GM19468 (cell line): Measurements from ENCODE around the gene SPR.

Source experiments
- ATAC-seq: cut with Tn5 transposase; IDR thresholded peaks from one replicate; pipeline ENCODE4 v1.9.1; 2021; ENCODE audit warnings: mild to moderate bottlenecking, moderate library complexity, moderate number of reproducible peaks; ENCODE audit not compliant: unreplicated experiment; ENCODE audit errors: extremely low read depth

SPR gene

DNA sequence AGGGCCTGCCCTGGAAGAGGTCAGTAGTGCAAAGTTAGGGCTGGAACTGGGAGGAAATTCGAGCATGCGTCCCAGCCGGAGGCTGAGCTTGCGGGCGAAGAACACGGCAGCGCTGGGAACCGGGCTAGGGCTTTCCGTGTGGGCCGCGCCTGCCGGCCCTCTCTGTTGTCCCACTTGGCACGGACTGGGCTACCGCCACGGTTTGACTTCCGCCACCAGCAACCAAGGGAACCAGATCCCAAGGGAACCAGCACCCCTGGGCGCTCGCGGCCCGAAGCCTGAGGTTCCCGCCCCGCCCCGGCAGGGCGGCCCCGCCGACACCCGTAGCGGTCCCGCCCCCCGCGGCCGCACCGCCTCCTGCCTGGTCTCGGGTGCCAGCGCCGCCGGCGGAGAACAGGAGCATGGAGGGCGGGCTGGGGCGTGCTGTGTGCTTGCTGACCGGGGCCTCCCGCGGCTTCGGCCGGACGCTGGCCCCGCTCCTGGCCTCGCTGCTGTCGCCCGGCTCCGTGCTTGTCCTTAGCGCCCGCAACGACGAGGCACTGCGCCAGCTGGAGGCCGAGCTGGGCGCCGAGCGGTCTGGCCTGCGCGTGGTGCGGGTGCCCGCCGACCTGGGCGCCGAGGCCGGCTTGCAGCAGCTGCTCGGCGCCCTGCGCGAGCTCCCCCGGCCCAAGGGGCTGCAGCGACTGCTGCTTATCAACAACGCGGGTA lies at the start of gene SPR:
Gene SPR, plus strand, starts transcription at position 377 of the 708 bp plus-strand sequence. Its CDS starts 25 bp downstream, at position 402.
- peak; percentile 74 for ATAC-seq

DNA sequence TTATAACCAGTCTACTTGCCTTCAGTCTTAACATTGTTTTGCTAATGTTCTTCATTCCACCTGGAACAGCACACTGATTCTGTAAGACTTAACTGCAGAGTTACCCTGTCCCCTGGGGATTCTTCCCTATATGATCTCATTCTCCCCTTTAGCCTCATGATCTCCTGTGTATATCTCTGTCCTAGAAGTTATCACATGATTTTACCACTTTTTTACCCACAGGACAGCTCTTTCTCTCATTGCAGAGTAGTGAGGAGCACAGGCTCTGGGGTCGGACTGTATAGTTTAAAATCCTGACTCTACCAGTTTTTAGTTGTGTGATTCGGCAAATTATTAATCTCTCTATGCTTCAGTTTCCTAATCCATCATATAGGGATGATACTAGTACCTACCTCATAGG lies 47.1 kb upstream of the SPR start:
- ATAC-seq: no peak

DNA sequence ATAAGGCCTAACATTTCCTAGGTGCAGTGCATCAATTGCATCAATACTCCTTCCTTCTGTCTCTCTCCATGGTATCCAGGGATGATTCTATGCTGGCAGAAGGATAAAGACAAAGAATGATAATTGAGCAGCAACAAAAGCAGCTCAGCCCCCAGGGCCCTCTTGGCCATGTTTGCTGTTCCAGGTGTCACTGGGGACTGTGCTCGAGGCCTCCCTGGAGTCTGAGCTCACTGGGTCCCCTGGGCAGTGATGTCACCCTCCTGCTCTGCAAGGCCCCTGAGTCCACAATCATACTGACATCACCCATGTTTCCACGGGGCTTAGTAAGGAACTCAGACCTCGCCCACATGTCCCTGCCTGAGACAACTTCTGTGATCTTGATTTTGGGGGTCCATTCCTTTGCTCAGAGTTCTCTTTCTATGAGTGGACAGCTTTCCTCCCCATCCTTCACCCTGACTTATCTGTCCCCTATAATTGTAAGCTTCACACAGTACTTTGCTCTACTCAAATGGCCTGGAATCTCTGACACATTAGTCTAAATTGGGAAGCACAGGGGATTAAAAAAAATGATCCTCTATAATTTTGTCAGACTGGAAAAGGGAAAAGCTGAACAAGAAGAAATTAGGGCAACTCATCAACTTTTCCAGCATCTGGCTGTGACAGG lies 45.6 kb upstream of the SPR start:
- ATAC-seq: no peak

- no peak for ATAC-seq
Measured at GRCh38 chr2:72843301-72843700, 43.9 kb upstream of the SPR start.

DNA sequence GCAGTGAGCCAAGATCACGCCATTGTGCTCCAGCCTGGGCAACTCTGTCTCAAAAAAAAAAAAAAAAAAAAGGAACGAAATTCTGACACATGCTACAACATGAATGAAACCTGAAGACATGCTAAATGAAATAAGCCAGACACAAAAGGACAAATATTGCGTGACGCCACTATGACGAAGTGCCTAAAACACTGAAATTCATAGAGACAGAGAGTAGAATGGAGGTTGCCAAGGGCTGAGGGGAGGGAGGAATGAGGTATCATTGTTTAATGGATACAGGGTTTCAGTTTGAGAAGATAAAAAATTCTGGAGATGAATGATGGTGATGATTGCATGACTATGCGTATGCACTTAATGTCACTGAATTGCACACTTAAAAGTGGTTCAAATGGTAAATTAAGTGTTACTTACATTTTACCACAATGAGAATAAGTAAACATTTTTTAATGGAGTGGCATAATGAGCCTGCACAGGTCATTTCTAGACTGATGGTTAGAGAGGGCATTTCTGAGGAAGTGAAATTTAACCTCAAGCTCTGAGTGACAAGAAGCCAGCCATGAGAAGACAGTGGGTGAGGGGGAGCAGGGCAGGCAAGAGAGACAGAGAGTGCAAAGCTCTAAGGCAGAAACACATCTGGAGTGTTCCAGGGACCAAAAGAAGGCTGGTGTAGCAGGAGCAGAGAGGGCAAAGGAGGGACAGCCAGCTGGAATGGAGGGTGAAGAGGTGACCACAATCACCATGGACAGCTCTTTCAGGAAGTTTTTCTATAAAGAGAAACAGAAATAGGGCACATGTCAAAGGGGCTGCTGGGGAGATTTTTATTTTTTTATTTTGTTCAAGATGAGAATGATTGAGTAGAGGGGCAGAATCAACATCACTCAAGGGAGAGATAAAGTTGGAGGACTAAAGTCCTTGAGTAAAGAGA lies 40.8 kb upstream of the SPR start:
- ATAC-seq: peak; percentile 94

- ATAC-seq: no peak
Measured at GRCh38 chr2:72847534-72848315, 39.5 kb upstream of the SPR start.

DNA sequence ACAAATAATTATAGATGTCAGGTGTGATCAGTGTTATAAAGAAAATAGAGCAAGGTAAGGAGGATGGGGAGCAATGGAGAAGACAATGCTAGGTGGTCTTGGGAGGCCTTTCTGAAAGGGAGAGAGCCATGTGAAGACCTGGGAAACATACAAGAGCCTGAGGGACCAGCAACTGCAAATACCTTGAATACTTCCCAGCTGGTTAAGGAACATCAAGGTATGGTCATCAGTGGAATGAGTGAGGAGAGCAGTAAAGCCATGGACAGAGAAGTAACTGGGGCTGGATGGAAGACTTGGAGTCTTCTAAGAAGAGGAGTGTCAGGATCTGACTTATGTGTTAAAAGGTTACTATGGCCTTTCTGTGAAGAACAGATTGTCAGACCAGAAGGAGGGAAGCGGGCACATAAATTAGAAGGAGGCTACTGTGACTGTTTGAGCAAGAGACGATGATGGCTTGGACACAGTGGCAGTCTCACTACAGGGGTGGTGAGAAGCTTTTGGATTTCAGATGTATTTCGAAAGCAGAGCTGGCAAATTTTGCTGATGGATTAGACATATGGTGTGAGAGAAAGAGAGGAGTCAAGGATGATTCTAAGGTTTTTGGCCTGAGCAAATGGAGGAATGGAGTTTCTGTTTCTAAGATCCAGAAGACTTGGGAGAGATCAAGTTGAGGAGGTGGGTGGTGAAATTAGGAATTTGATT lies 38.6 kb upstream of the SPR start:
- no peak for ATAC-seq

DNA sequence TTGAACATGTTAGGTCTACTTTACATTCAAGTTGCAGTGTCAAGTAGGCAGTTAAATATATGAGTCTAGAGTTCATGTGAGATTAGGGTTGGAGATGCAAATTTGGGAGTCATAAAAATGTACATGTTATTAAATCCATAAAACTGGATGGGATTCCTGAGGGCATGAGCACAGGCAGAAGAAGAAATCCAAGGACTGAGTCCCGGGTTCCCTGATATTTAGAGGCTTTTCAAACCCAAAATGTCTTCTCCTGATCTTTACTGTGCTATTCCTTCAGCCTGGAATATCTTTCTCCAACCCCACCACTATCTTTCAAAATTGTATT lies 38.1 kb upstream of the SPR start:
- ATAC-seq: no peak

- ATAC-seq: no peak
Measured at GRCh38 chr2:72851333-72851732, 35.9 kb upstream of the SPR start.

DNA sequence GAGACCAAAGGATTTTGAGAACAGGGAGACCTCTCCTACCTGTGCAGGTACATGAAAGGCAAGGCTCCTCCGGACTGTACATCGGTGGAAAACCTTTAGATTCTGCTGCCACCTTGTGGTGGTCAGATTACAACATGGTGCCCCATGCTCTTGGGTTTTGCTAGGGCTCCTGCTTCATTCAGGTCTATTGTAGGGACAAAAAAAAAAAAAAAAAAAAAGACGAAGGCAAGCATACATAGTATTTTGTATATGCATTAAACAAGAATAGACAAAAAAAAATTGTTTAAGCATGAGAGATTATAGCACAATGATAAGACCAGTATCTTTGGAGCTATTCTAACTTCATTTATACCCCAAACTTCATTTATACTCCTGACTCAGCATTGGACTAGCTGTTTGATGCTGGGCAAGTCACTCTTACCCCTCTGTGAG lies 27.4 kb upstream of the SPR start:
- ATAC-seq: no peak

DNA sequence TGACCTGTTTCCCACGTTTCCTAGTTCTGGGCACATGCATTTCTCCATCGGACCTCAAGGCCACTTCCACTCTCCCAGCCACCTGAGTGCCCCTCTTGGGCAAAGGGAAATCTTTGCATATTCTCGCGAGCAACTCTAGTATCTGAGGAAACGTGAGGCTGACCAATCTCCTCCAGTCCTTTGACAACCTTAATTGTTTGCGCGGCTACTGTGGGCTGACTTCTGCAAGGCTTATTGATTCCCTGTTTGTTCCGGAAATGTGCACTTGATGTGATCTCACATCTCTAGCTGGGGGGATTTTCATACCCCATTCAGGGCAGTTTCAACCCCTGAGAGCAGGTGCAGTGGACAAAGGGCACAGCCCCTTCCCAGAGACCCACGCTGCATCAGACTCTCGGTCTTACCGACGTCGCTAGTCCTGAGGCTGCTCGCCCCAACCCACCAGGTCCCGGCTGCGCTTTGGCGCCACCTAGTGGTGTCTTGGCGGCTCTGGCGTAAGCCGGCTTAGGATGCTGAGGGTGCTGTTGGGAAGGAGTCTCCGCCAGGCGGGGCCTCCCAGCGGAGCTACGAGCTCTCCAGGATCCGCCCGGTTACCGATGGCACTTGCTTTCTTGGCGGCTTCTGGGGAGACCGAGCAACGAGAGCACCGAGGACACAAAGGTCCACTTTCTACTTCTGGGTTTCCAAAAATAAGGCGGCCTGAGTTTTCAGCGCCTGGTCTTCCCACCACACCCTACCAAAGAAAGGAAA lies 24.8 kb upstream of the SPR start:
- ATAC-seq: peak; percentile 74

GRCh38 chr2:72863046-72863445 lies 24.2 kb upstream of the SPR start:
- ATAC-seq: no peak

GRCh38 chr2:72864500-72864899 lies 22.7 kb upstream of the SPR start:
- peak; percentile 21 for ATAC-seq

GRCh38 chr2:72871060-72871459 lies 16.1 kb upstream of the SPR start:
- no peak for ATAC-seq

GRCh38 chr2:72871880-72872279 lies 15.3 kb upstream of the SPR start:
- no peak for ATAC-seq

- no peak for ATAC-seq
Measured at GRCh38 chr2:72883356-72883962, 3.7 kb upstream of the SPR start.

- no peak for ATAC-seq
Measured at GRCh38 chr2:72886505-72887031, 640 bp upstream of the SPR start.

DNA sequence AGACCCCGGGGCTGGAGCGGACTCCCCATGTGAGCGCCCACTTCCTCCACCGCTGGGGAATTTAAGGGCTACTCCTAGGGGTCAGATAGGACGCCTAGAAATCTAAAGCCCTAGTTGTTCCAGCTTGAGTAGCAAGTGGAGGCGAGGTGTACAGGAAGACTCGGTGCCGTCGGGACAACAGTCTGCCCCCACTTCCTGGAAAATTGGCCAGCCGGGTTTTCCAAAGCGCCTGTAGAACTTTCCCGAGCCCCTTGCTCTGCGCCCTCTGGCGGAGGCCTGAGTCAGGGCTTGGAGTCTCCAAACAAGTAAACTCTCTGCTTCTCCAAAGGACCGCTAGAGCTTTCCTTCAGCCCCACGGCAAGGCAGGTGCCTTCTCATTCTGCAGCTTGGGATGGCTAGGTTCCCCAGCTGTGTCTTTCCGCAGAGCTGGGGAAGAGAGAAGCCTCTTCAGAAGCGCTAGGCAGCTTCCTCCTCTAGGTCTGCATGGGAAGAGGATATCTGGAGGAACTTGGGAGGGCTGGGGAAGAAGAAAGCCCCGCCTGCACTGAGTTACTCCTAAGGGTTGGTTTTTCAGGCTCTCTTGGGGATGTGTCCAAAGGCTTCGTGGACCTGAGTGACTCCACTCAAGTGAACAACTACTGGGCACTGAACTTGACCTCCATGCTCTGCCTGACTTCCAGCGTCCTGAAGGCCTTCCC lies 681 bp downstream of the SPR start:
- no peak for ATAC-seq
